NCI-H446 (cell line): ENCODE measurements around the gene NAA60.
"Not testable (repeated sequence)": the region's sequence is repeated elsewhere in the genome, so short reads cannot be mapped to it uniquely, and the experiment has no call there.

Experiments used
- DNase-seq, 2 experiments: peaks; one replicate each; lab custom pipeline; 2025; lab: John Stamatoyannopoulos, UW

The NAA60 gene

GRCh38 chr16:3461151-3461550 is 17.7 kb downstream of the NAA60 start:
- no peak for DNase-seq

DNA sequence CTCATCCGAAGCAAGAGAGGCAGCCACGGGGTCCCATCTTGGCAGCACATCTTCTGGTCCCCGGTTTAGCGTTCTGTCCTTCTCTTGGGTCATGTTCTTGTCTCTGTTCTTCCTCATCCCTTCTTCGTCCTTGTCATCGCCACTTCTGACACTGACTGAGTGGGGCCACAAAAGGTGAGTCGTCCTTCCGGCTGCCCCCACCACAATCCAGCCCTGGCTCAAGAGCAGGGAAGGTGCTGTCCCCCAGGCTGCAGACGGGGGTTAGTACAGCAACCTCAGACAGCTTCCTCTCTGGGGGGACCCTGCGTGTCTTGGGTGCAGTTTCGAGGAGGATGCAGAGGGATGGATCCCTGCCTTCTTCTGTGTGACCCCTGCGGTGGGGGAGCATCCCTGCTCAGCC is 21.8 kb downstream of the NAA60 start:
- DNase-seq = no peak

GRCh38 chr16:3465911-3466584 is 22.6 kb downstream of the NAA60 start:
- DNase-seq = no peak

GRCh38 chr16:3467182-3467581 is 23.7 kb downstream of the NAA60 start:
- DNase-seq = no peak

- no peak for DNase-seq
Measured at GRCh38 chr16:3467921-3468320, 24.4 kb downstream of the NAA60 start.

DNA sequence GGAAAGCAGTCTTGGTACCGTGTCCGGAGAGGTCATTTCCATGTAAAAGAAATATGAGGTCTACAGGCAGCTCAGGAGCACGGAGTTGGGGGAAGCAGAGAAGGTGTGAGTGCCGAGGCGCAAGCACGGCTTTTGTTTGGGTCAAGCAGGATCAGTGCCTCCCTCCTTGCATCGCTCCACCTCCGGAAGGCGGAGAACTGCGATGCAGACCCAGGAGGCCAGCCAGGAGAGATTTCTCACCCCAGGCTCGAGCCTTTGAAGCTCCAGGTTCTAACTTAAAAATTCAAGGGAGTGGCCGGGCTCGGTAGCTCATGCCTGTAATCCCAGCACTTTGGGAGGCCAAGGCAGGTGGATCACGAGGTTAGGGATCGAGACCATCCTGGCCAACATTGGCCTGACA is 25.0 kb downstream of the NAA60 start:
- DNase-seq = no peak

GRCh38 chr16:3469736-3470135 is 26.3 kb downstream of the NAA60 start:
- no peak for DNase-seq

GRCh38 chr16:3470723-3471122 is 27.2 kb downstream of the NAA60 start:
- DNase-seq = no peak

DNA sequence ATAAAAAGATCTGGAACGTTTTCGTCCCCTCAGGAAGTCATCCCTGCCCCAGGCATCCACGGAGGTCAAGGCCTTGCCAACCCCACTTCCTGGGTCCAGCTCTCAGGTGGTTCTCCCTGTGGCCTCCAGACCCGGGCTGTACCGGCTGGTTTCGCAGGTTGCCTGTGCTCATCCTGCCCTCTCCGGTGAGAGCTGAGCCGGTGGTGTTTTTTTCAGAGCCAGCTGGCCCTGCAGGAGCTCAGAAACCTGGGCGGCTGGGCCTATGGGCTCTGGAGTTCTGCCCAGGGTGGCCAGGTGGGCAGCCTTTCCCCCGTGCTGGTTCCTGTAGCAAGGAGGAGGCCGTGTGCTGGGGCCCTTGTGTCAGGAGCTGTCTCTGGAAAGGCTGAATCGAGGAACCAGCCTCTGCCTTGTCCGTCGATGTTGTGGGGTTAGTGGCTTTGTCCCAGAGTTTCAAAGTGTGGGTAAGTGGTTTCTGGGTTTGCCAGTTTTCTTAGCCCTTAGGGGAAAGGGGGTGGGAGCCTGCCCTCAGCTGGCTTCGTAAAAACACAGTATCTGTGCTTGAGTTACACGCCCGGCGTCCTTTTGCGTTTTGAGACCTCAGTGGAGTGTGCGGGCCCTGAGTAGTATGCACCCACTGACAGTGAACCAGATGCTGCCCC is 28.2 kb downstream of the NAA60 start:
- DNase-seq = no peak

- DNase-seq = no peak
Measured at GRCh38 chr16:3472878-3473595, 29.6 kb downstream of the NAA60 start.

GRCh38 chr16:3473596-3473943 is 30.1 kb downstream of the NAA60 start:
- DNase-seq = not testable (repeated sequence)

DNA sequence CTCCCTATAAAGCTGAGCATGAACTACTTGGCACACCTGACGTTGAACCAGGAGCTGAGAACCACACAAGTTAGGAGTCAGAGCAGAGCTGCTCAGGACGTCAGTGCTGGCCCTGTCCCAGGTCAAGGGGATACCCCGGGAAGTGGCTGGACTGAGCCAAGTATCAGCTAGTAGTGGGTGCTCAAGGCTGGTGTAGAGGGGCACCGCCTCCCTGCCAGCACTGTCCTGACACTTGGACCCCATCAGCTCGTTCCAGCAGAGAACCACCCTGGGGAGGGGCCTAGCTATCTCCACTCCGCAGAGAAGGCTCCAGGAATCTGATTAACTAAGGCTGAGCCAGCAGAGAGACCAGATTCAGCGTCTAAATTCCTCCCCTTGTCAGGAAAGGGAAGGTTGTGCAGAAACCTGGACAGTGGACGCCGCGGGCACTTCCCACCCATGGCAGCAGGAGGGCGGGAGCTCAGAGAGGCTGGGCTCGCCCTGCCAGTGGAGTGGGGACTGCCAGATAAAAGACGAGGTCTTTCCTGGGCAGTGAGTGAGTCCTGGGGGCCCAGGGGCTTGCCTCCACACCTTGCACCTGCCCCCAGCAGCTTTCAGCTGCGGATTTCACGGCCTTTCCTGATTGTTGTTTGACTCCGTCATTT is 30.8 kb downstream of the NAA60 start:
- DNase-seq = no peak

DNA sequence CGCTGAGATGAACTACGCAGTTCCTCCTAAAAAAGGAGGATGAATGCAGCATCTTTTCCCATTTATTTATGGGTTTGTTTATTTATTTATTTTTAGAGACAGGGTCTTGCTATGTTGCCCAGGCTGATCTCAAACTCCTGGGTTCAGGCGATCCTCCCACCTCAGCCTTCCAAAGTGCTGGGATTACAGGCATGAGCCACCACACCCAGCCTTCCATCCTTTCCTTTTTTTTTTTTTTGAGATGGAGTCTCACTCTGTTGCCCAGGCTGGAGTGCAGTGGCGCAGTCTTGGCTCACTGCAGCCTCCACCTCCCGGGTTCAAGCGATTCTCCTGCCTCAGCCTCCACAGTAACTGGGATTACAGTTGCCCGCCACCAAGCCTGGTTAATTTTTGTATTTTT is 31.4 kb downstream of the NAA60 start:
- not testable (repeated sequence) for DNase-seq

- no peak for DNase-seq
Measured at GRCh38 chr16:3475604-3476375, 32.3 kb downstream of the NAA60 start.

DNA sequence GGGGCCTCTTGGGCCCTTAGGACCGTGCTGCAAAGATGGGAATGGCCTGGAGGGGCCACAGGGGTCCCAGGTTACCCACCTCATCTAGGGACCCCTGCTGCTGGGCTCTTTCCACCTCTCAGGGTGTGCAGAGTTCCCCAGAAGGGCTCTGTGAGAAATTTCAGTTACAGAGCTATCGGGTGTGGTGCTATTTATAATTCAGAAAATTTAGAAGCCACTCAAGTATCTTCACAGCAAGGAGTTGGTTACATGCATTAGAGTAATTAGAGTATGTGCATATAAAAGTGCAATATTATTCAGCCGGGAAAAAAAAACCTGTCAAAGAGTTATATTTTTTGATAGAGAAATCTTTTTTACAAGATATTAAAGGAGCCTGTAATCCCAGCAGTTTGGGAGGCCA is 32.9 kb downstream of the NAA60 start:
- no peak for DNase-seq

DNA sequence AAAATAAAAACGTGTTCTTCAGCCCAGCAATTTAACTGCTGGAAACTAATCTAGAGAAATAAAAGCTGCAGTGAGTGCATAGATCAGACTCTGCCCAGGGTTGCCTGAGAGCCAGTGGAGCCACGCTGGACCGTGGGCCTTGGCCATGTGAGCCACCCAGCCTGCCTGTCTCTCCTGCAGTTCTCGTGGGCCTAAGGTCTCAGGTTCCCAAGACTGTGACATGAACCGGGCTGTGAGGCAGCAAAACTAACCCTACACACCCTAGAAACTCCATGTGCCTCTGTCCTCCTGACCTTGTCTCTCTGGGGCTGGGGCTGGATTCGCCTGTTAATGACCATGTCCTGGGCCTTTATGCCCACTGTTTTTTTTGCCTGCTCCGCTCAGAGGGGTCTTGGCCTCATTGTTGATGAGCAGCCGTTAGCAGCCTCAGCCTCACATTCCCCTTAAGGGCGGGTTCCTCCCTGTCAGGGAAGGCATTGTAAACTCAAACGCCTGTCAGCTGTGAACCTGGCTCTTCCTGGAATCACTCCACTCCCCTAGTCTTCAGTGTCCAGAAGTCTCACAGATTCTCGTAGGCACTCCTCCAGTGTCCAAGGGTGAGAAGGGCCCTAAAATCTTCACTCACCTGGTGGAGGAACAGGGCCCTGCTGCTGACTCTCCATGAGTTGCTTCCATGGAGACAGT is 34.9 kb downstream of the NAA60 start:
- DNase-seq = no peak

DNA sequence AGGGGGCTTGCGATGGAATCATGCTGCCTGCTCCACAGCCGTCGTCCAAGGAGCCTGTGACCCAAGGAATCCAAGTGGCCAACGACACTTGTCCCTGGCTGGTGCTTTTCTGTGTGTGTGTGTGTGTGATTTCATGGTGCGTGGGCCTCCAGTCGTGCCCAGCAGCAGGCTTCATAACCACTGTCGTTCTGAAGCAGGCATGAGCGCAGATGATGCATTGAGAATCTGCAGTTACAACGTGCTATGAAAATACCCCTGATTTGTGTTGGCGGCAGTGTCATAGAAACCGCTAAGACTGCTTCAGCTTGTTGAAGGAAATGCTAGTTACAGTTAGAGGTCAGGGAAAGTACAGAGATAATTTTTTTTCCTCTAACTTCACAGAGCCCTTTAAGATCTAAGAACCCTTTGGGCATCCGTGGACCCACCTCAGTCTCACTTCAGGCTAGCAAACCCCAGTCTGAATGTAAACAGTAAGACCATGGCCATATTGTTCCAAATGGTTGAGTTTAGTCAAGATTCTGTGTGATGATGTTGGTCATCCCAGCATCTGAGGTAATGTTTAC is 36.3 kb downstream of the NAA60 start:
- DNase-seq = no peak

DNA sequence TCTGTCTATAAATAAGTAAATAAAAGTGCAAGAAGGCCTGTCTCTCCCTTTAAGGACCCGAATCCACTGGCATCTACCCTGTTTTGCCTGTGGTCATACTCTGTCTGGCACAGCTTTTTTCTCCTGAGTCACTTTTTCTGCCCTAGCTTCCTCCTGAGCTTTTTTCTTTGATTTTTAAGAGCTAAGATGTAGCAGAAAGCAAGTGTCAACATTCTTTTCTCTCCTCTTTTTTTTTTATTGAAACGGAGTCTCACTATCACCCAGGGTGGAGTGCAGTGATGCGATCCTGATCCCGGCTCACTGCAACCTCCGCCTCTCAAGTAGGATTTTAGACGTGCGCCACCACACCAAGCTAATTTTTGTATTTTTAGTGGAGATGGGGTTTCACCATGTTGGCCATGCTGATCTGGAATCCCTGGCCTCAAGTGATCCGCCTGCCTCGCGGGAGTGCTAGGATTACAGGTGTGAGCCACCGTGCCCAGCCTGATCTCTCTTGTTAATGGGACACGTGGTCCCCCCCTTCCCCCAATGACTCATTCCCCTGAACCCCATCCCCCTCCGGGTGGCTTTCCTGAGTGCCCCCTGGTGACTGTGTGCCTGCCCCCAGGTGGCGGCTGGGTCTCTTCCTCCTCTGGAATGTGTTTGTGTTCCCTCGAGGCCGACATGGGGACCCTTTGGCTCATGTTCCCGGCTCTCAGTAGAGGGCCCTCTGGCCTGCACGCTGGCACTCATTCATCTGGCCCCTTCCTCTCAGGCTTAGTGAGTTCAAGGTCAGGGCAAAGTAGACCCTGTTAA is 37.6 kb downstream of the NAA60 start:
- DNase-seq = no peak

DNA sequence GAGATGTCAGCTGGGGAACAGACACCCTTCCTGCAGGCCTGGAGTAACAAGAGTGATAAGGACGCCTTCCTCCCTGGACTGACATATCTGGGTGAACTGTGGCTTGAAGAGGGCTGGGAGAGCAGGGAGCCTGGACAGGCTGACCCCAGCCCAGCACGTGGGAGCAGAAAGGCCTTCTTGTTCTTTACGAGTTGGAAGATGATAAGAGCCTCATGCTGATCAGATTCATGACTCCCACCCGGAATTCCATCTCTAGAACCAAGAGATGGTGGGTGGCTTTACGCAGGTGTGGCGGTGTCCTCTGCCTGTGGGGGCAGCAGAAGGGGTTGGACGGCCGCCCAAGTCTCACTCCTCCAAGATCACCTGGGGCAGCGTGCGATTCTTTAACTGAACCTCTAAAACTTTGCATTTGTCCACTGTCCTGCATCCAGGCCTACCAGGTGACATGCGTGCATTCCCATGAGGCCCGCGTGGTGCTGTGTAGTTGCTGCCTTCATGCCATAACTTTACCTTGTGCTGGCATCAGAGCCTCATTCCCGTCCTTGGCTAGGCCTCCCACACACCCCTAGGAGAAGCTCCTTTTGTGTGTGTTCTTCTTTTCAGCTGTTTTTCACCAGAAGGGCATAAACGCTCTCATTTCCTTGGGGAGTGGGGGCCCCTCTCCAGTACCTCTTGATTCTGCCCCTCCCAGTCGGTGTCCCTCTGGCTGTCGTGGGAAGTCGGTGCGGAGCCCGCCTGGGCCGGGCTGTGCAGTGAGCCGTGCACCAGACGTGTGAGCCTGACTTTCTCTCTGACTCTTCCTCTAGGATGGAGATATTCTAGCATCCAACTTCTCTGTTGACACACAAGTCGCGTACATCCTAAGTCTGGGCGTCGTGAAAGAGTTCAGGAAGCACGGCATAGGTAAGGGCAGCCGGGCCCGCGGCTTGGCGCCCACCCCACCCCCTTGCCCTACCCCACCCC is 38.5 kb downstream of the NAA60 start:
- DNase-seq = no peak
